NCI-H524 (cell line): ENCODE data around the gene TATDN2.
A peak's percentile ranks its signal among the peaks of the same experiment; 100 is the strongest.

Experiments used
- DNase-seq, 2 experiments: peaks; one replicate each; lab custom pipeline; 2025; lab: John Stamatoyannopoulos, UW

Gene TATDN2

GRCh38 chr3:10248184-10248983 lies at the start of gene TATDN2:
Gene TATDN2 (plus strand): TSS chr3:10248459. CDS start chr3:10249201, 742 bp downstream.
- peak; percentile 91 to 97 for DNase-seq

- no peak for DNase-seq
Observed at GRCh38 chr3:10198761-10199649, 49.3 kb upstream of the TATDN2 start.

GRCh38 chr3:10204921-10205320 lies 43.3 kb upstream of the TATDN2 start:
- DNase-seq, result no peak

- DNase-seq, result no peak
Observed at GRCh38 chr3:10205451-10206165, 42.7 kb upstream of the TATDN2 start.

GRCh38 chr3:10206166-10206511 lies 42.1 kb upstream of the TATDN2 start:
- no peak for DNase-seq

GRCh38 chr3:10213156-10213792 lies 35.0 kb upstream of the TATDN2 start:
- DNase-seq, result no peak

- DNase-seq, result no peak
Observed at GRCh38 chr3:10215578-10216368, 32.5 kb upstream of the TATDN2 start.

GRCh38 chr3:10217359-10217758 lies 30.9 kb upstream of the TATDN2 start:
- DNase-seq, result no peak

- no peak for DNase-seq
Observed at GRCh38 chr3:10219737-10220136, 28.5 kb upstream of the TATDN2 start.

GRCh38 chr3:10223676-10224639 lies 24.3 kb upstream of the TATDN2 start:
- no peak for DNase-seq

- peak; percentile 37 to 74 for DNase-seq
Observed at GRCh38 chr3:10224794-10225665, 23.2 kb upstream of the TATDN2 start.

- no peak for DNase-seq
Observed at GRCh38 chr3:10226293-10226692, 22.0 kb upstream of the TATDN2 start.

GRCh38 chr3:10228248-10228950 lies 19.9 kb upstream of the TATDN2 start:
- no peak for DNase-seq

- DNase-seq, result no peak
Observed at GRCh38 chr3:10229576-10229975, 18.7 kb upstream of the TATDN2 start.

- DNase-seq, result no peak
Observed at GRCh38 chr3:10232137-10232536, 16.1 kb upstream of the TATDN2 start.

GRCh38 chr3:10233988-10234387 lies 14.3 kb upstream of the TATDN2 start:
- no peak for DNase-seq

GRCh38 chr3:10234526-10235230 lies 13.6 kb upstream of the TATDN2 start:
- DNase-seq, result no peak

- no peak for DNase-seq
Observed at GRCh38 chr3:10235551-10235950, 12.7 kb upstream of the TATDN2 start.
